Activated B cell treated with CpG ODN at 0.5 μM for 24 hours (primary cell): ENCODE data around the gene GRK2. TPM values are rescaled to one million over a fixed set of nuclear protein-coding genes. Genes with fewer than 3 reads are reported as not detected.

ENCODE experiments used
- ATAC-seq: fragments of 200-7000 bp; cut with Tn5 transposase; one replicate; pipeline ENCODE4 v1.10.0; 2021; ENCODE audit warnings: low read depth, mild to moderate bottlenecking, moderate library complexity
- CTCF ChIA-PET: fragments of 350-600 bp; sonication (Branson Sonifier 250); formaldehyde crosslinking; loops from one replicate; lab custom pipeline; 2021; ENCODE audit warnings: antibody characterized with exemption; lab: Charles Lee
- POLR2A ChIA-PET: fragments of 350-600 bp; sonication (Branson Sonifier 250); formaldehyde crosslinking; loops from one replicate; lab custom pipeline; 2021; ENCODE audit warnings: antibody characterized with exemption; lab: Charles Lee
- DNase-seq: peaks from one replicate; pipeline ENCODE4 v3.0.0; 2022
- H3K27ac Mint-ChIP-seq: one replicate; pipeline ENCODE4 v1.8.0; 2020; ENCODE audit warnings: mixed read lengths
- H3K27me3 Mint-ChIP-seq: one replicate; pipeline ENCODE4 v1.8.0; 2021; ENCODE audit warnings: mixed read lengths
- H3K36me3 Mint-ChIP-seq: one replicate; pipeline ENCODE4 v1.8.0; 2021; ENCODE audit warnings: low read depth, mixed read lengths
- H3K4me1 Mint-ChIP-seq: one replicate; pipeline ENCODE4 v1.8.0; 2021; ENCODE audit warnings: mixed read lengths
- H3K4me3 Mint-ChIP-seq: one replicate; pipeline ENCODE4 v1.8.0; 2020; ENCODE audit warnings: mild to moderate bottlenecking, mixed read lengths
- H3K9me3 Mint-ChIP-seq: one replicate; pipeline ENCODE4 v1.8.0; 2020; ENCODE audit warnings: mixed read lengths
- CTCF ChIP-seq: fragments of 200-600 bp; IDR thresholded peaks from one replicate; pipeline ENCODE4 v1.8.0; 2022; ENCODE audit warnings: antibody characterized with exemption, mild to moderate bottlenecking
- intact Hi-C: fragments of 100-400 bp; cut with micrococcal nuclease; formaldehyde crosslinking; loops from one replicate; pipeline ENCODE4 v1.15.1; 2024
- total RNA-seq: library from RNA; stranded (reverse); gene quantifications from 2 replicates; pipeline ENCODE4 v1.2.3, GENCODE V29; 2022

GRK2 gene
- total RNA-seq, 1 donor from 2014 or later = 175 TPM

- Mint-ChIP-seq H3K27me3 (no peaks in the 10 kb centered on the region), H3K4me3 (no peak overlapping the region), H3K27ac (peak overlapping the region; percentile 98), H3K36me3 (peaks cover 60% of the 10 kb centered on the region), H3K9me3 (no peaks in the 10 kb centered on the region), H3K4me1 (peaks cover 63% of the 10 kb centered on the region)
- no peak for TF ChIP-seq CTCF
- DNase-seq = no peak
- intact Hi-C loops = no loop called here
- ATAC-seq = no peak
- POLR2A ChIA-PET = interaction anchor here (0.9 to 5.2 kb wide), 4 partner anchors 9 to 39 kb away, joined by 3 to 164 read pairs (median 46); partner anchors contain the start of genes ANKRD13D and GRK2
- CTCF ChIA-PET = interaction anchor here (3.1 kb wide), 1 partner anchor 12 kb away, joined by 15 read pairs; the partner anchor contains the start of gene GRK2
Observed at GRCh38 chr11:67279589-67280340, 13.5 kb downstream of the GRK2 start.

DNA sequence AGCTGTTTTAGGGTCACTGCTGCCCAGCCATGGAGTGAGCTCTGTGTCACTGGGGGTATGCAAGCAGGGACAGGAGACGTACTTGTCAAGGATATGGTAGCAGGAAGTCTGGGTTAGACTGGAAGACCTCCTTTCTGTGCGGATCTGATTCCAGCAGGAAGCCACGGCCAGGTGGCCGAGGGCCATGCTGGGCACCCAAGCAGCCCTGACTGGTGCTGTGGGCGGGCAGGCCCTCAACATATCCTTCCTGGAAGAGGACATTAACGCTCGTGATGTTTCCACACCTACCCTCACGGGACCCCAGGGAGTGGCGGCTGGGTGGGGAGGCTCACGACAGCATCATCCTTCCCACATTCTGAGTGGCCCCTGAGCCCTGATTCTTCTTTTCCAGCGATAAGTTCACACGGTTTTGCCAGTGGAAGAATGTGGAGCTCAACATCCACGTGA lies 14.1 kb downstream of the GRK2 start:
- TF ChIP-seq CTCF = no peak
- POLR2A ChIA-PET = interaction anchor here (1.2 to 5.2 kb wide), 3 partner anchors 8 to 40 kb away, joined by 3 to 164 read pairs (median 89); partner anchors contain the start of genes ANKRD13D and GRK2
- Mint-ChIP-seq H3K4me3 (no peak overlapping the region), H3K36me3 (peaks cover 63% of the 10 kb centered on the region), H3K4me1 (peaks cover 59% of the 10 kb centered on the region), H3K27me3 (no peaks in the 10 kb centered on the region), H3K9me3 (no peaks in the 10 kb centered on the region), H3K27ac (peak overlapping the region; percentile 98)
- no peak for ATAC-seq
- DNase-seq = no peak
- intact Hi-C loops = no loop called here
- CTCF ChIA-PET = no interaction called here

DNA sequence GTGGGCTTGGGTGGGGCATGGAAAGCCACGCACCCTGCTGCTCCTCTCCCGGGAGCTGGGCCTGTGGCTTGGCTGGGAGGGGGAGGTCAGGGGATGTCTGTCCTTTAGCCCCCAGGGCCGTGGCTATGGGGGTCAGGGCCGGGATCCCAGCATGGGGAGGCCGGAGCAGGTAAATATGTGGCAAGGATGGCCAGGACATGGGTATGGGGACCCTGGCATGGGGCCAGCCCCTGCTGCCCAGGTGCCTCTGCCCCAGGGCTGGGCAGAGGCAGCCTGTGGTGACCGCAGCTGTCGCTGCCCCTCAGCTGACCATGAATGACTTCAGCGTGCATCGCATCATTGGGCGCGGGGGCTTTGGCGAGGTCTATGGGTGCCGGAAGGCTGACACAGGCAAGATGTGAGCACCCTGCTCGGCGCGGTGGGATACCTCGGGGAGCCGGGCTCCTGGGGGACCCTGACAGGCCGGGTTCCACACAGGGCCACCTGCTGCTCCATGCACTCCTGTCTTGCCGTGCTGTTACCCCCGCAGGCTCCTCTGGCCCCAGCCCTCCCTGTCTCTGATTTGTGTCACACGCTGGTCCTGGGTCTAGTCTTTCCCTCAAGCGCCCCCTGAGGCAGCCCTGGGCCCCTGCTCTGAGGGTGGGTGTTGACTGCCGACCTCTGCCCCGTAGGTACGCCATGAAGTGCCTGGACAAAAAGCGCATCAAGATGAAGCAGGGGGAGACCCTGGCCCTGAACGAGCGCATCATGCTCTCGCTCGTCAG lies 14.7 kb downstream of the GRK2 start:
- no peak overlapping the region for H3K27ac Mint-ChIP-seq
- no peak for DNase-seq
- peaks cover 55% of the 10 kb centered on the region for H3K4me1 Mint-ChIP-seq
- H3K36me3 Mint-ChIP-seq = peaks cover 62% of the 10 kb centered on the region
- no peaks in the 10 kb centered on the region for H3K9me3 Mint-ChIP-seq
- TF ChIP-seq CTCF = no peak
- H3K4me3 Mint-ChIP-seq = no peak overlapping the region
- intact Hi-C loops = no loop called here
- no peaks in the 10 kb centered on the region for H3K27me3 Mint-ChIP-seq
- no peak for ATAC-seq
- POLR2A ChIA-PET = interaction anchor here (1.2 to 5.2 kb wide), 2 partner anchors 7 to 40 kb away, joined by 3 to 164 read pairs; partner anchors contain the start of gene ANKRD13D
- CTCF ChIA-PET = no interaction called here

DNA sequence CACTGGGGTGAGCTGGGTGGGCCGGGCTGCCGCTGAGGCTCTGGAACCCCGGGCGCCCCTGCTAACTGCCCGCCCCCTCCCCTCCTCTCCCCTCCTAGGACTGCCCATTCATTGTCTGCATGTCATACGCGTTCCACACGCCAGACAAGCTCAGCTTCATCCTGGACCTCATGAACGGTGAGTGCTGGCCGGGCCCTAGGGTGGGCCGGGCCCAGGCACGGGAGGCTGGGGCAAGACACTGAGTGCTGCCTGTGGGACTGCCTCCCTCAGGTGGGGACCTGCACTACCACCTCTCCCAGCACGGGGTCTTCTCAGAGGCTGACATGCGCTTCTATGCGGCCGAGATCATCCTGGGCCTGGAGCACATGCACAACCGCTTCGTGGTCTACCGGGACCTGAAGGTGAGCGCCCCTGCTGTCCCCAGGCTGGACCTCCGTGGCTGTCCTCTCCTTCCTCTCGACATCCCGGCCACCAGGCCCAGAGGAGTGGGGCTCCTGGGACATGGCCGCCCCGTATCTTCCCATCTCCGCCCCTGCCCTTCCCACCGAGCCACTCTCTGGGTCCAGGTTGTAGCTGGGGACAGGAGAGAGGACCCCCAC lies 15.4 kb downstream of the GRK2 start:
- no peak for TF ChIP-seq CTCF
- POLR2A ChIA-PET = interaction anchor here (8.7 kb wide), 1 partner anchor 11 kb away, joined by 280 read pairs; the partner anchor contains the start of gene GRK2
- CTCF ChIA-PET = no interaction called here
- intact Hi-C loops = no loop called here
- Mint-ChIP-seq H3K36me3 (peaks cover 64% of the 10 kb centered on the region), H3K27ac (no peak overlapping the region), H3K4me3 (no peak overlapping the region), H3K9me3 (no peaks in the 10 kb centered on the region), H3K4me1 (peaks cover 53% of the 10 kb centered on the region), H3K27me3 (no peaks in the 10 kb centered on the region)
- no peak for ATAC-seq
- DNase-seq = no peak
